Measurements from ENCODE around the gene HERC3. TPM values are rescaled to one million over a fixed set of nuclear protein-coding genes. Genes with fewer than 3 reads are reported as not detected.

HERC3 gene
- total RNA-seq, 4 donors from 2014 or later, result 50.5 to 73.4 (median 57.4) TPM

GRCh38 chr4:88573995-88574394, 18.3 kb upstream of the HERC3 start:
- Histone ChIP-seq H3K36me3 (no peaks in the 10 kb centered on the region), H3K9me3 (no peaks in the 10 kb centered on the region), H3K27ac (no peak overlapping the region), H3K4me3 (no peak overlapping the region), H3K27me3 (no peaks in the 10 kb centered on the region), H3K4me1 (no peaks in the 10 kb centered on the region)
- no peak for DNase-seq
- TF ChIP-seq POLR2A (IDR thresholded peaks at IDR 0.05), result no peak
- peak in 1 of 6 experiments; percentile 5 for TF ChIP-seq CTCF (IDR thresholded peaks at IDR 0.05)

GRCh38 chr4:88575186-88575585, 17.1 kb upstream of the HERC3 start:
- no peaks in the 10 kb centered on the region for H3K36me3 ChIP-seq
- no peak for TF ChIP-seq POLR2A (IDR thresholded peaks at IDR 0.05)
- TF ChIP-seq CTCF (IDR thresholded peaks at IDR 0.05), result no peak
- H3K4me1 ChIP-seq, result no peaks in the 10 kb centered on the region
- no peaks in the 10 kb centered on the region for H3K27me3 ChIP-seq
- no peak overlapping the region for H3K4me3 ChIP-seq
- H3K27ac ChIP-seq, result no peak overlapping the region
- no peak for DNase-seq
- H3K9me3 ChIP-seq, result no peaks in the 10 kb centered on the region

- TF ChIP-seq CTCF (IDR thresholded peaks at IDR 0.05) (no peak), POLR2A (IDR thresholded peaks at IDR 0.05) (no peak)
- no peaks in the 10 kb centered on the region for H3K27me3 ChIP-seq
- DNase-seq, result no peak
- H3K4me1 ChIP-seq, result no peaks in the 10 kb centered on the region
- no peaks in the 10 kb centered on the region for H3K36me3 ChIP-seq
- H3K27ac ChIP-seq, result no peak overlapping the region
- H3K4me3 ChIP-seq, result no peak overlapping the region
- no peaks in the 10 kb centered on the region for H3K9me3 ChIP-seq
These were observed 9.8 kb upstream of the HERC3 start for GRCh38 chr4:88582493-88582892.

GRCh38 chr4:88583631-88584470, 8.4 kb upstream of the HERC3 start:
- Histone ChIP-seq H3K4me3 (no peak overlapping the region), H3K9me3 (no peaks in the 10 kb centered on the region), H3K27me3 (no peaks in the 10 kb centered on the region), H3K4me1 (no peaks in the 10 kb centered on the region), H3K36me3 (no peaks in the 10 kb centered on the region), H3K27ac (no peak overlapping the region)
- no peak for DNase-seq
- TF ChIP-seq POLR2A (IDR thresholded peaks at IDR 0.05) (no peak), CTCF (IDR thresholded peaks at IDR 0.05) (no peak)

- Histone ChIP-seq H3K36me3 (no peaks in the 10 kb centered on the region), H3K27ac (no peak overlapping the region), H3K4me3 (no peak overlapping the region), H3K27me3 (no peaks in the 10 kb centered on the region), H3K4me1 (no peaks in the 10 kb centered on the region), H3K9me3 (no peaks in the 10 kb centered on the region)
- TF ChIP-seq POLR2A (IDR thresholded peaks at IDR 0.05), result no peak
- no peak for TF ChIP-seq CTCF (IDR thresholded peaks at IDR 0.05)
- DNase-seq, result no peak
These were observed 7.8 kb upstream of the HERC3 start for GRCh38 chr4:88584471-88584900.
